ENCODE results near the gene MYO7B. TPM values are rescaled to one million over a fixed set of nuclear protein-coding genes. Genes with fewer than 3 reads are reported as not detected.

The MYO7B gene
- total RNA-seq, 6 donors from 2014 or later: 1.2 to 6.1 (median 3.1) TPM

DNA sequence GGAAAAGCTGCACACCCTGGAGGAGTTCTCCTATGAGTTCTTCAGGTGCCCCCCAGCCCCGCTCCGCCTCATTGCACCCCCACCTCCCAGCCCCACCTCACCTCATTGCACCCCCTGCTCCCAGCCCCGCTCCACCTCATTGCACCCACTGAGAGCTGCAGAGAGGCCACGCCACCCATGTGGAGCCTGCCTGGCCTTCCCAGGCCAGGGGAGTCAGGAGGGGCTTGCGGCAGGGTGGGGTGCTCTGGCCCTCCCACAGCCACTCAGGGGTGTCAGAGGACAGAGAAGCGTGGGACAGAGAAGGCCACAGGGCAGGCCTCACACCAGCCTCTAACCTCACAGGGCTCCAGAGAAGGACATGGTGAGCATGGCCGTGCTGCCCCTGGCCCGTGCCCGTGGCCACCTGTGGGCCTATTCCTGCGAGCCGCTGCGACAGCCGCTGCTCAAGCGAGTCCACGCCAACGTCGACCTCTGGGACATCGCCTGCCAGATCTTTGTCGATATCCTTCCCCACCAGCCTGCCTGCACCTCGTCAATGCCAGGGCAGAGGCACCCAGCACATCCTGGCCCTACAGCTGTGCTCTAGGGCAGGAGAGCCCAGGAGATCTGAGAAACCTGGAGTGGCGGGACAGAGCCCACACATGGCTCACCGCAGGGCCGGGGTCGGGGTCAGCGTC, 95.5 kb downstream of the MYO7B start:
- H3K27ac ChIP-seq: peak overlapping the region; percentile 23 to 93 (median 48)
- DNase-seq: peak in 1 of 2 donors; percentile 62
- WGBS, 2 donors: 57 to 86% methylated on average over 6 to 23 of the region's 25 CpGs
- no peaks in the 10 kb centered on the region for H3K27me3 ChIP-seq
- H3K4me1 ChIP-seq: peaks cover 27 to 57% (median 39%) of the 10 kb centered on the region in 4 donors
- H3K9me3 ChIP-seq: no peaks in the 10 kb centered on the region
- no peaks in the 10 kb centered on the region for H3K36me3 ChIP-seq
- TF ChIP-seq POLR2AphosphoS5 (IDR thresholded peaks at IDR 0.05): no peak
- no peak for TF ChIP-seq EP300 (IDR thresholded peaks at IDR 0.05)
- no peak for TF ChIP-seq POLR2A (IDR thresholded peaks at IDR 0.05)
- TF ChIP-seq CTCF (IDR thresholded peaks at IDR 0.05): no peak
- ATAC-seq (ENCODE audit: low FRiP score in 2 of 2): no peak
- H3K4me3 ChIP-seq: no peak overlapping the region

- H3K9me3 ChIP-seq: no peaks in the 10 kb centered on the region
- 57 to 77% methylated on average over 5 to 16 of the region's 16 CpGs for WGBS, 2 donors
- no peak for ATAC-seq (ENCODE audit: low FRiP score in 2 of 2)
- peak in 1 of 2 donors; percentile 81 for DNase-seq
- H3K27ac ChIP-seq: peak overlapping the region; percentile 39 to 93 (median 40)
- peaks cover 29 to 62% (median 43%) of the 10 kb centered on the region in 4 donors for H3K4me1 ChIP-seq
- H3K36me3 ChIP-seq: no peaks in the 10 kb centered on the region
- H3K27me3 ChIP-seq: no peaks in the 10 kb centered on the region
- TF ChIP-seq POLR2A (IDR thresholded peaks at IDR 0.05) (no peak), EP300 (IDR thresholded peaks at IDR 0.05) (no peak), CTCF (IDR thresholded peaks at IDR 0.05) (no peak), POLR2AphosphoS5 (IDR thresholded peaks at IDR 0.05) (no peak)
- H3K4me3 ChIP-seq: no peak overlapping the region
These were observed 96.1 kb downstream of the MYO7B start for GRCh38 chr2:127631541-127631996.

GRCh38 chr2:127631997-127632581, 96.6 kb downstream of the MYO7B start:
- 67 to 77% methylated on average over 1 to 8 of the region's 17 CpGs for WGBS, 2 donors

DNA sequence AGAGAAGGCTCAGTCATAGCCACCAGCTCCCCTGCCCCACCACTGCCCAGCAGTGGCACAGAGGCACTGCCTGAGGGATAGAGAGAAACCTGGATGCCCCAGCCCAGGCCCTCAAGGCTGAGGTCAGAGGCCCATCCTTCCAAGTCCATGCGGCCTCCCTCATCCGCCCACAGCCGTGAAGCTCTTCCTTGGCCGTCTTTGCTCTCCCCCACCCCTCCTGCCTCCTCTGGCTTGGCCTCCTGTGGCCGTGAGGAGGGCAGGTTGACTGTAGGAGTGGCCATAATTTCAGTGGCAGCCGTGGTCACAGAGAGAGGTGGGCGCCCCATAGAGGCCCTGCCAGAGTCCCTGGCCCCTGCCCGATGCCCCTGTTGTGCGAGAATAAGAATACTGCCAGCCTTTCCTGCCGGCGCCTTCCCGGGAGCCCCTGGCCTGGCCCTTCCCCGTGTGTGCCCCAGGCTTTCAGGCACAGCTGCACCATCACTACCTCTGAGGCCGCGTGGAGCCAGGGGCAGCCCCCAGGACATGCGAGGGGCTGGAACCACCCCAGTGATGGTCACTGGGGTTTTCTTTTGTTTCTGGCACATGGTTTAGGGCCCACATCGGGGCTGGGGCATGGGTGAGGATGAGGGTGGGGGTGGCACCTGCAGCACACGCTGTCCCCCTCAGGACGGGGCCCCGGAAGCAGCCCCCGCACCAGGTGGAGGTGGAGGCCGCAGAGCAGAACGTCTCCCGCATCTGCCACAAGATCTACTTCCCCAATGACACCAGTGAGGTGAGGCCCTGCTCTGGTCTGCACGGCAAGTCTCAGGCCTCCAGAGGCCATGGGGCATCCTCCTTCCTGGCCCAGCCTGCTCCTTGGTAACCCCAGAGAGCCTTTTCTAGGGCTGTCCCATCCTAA, 97.4 kb downstream of the MYO7B start:
- no peaks in the 10 kb centered on the region for H3K36me3 ChIP-seq
- TF ChIP-seq POLR2AphosphoS5 (IDR thresholded peaks at IDR 0.05) (no peak), CTCF (IDR thresholded peaks at IDR 0.05) (no peak), POLR2A (IDR thresholded peaks at IDR 0.05) (no peak), EP300 (IDR thresholded peaks at IDR 0.05) (no peak)
- DNase-seq (peak in 1 of 2 donors; percentile 70), ATAC-seq (ENCODE audit: low FRiP score in 2 of 2) (no peak)
- H3K4me1 ChIP-seq: peaks cover 42 to 75% (median 56%) of the 10 kb centered on the region in 4 donors
- no peaks in the 10 kb centered on the region for H3K27me3 ChIP-seq
- peak overlapping the region; percentile 39 to 93 (median 46) for H3K27ac ChIP-seq
- 84 to 88% methylated on average over 6 to 18 of the region's 25 CpGs for WGBS, 2 donors
- no peaks in the 10 kb centered on the region for H3K9me3 ChIP-seq
- no peak overlapping the region for H3K4me3 ChIP-seq

More at GRCh38 chr2:127631997-127632581, 96.6 kb downstream of the MYO7B start:
- Histone ChIP-seq H3K36me3 (no peaks in the 10 kb centered on the region), H3K4me3 (no peak overlapping the region), H3K27ac (peak overlapping the region; percentile 39 to 93 (median 46)), H3K27me3 (no peaks in the 10 kb centered on the region), H3K4me1 (peaks cover 34 to 68% (median 48%) of the 10 kb centered on the region in 4 donors), H3K9me3 (no peaks in the 10 kb centered on the region)
- DNase-seq: peak in 1 of 2 donors; percentile 67
- TF ChIP-seq POLR2A (IDR thresholded peaks at IDR 0.05): no peak
- no peak for TF ChIP-seq EP300 (IDR thresholded peaks at IDR 0.05)
- no peak for TF ChIP-seq POLR2AphosphoS5 (IDR thresholded peaks at IDR 0.05)
- TF ChIP-seq CTCF (IDR thresholded peaks at IDR 0.05): no peak
- no peak for ATAC-seq (ENCODE audit: low FRiP score in 2 of 2)

Measured in upper lobe of left lung (tissue), 6 donors.